ENCODE measurements around the gene SKOR2. TPM values are rescaled to one million over a fixed set of nuclear protein-coding genes. Genes with fewer than 3 reads are reported as not detected.

The SKOR2 gene
- total and polyA plus RNA-seq, 2 of the 13 experiments (the other 11 are each of a cell fraction or from before 2014, with no cell fraction given), result not detected

DNA sequence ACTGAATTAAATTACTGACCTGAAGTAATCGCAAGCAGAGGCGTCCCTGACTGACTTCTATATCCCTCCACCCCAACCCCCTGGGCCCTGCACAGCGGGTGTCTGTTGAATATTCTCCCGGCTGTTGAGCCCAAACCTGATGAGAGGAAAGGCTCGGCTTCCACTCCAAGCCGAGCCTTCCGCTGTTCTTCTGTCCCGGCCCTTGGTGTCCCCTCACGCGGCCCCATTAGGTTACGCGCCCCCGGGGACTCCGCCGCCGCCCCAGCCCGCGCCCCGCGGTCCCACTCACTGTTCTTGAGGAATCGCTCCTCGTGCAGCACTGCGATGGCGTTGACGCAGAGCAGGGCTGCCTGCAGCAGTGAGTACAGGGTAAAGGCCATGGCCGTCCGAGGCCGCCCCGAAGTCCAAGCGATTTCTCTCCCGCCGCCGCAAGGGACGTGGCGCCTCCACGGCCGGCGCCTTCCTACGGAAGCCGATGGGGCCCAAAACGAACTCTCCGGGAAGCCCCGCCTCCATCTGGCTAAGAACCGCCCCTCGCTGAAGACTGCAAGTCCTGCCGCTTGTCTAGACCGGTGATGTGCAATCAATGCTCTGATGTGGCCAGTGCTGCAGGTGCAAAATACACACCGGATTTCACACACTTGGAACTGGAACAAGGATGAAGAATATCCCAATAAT lies 75.4 kb downstream of the SKOR2 start, which contains the start of gene IER3IP1 (continued):
- TF ChIP-seq ZNF451 (CRISPR knock-in tag; IDR thresholded peaks at IDR 0.05), result 0 out of 2 replicates have a peak, but pooled peaks have one; percentile 71
- TF ChIP-seq, protein P1, sequence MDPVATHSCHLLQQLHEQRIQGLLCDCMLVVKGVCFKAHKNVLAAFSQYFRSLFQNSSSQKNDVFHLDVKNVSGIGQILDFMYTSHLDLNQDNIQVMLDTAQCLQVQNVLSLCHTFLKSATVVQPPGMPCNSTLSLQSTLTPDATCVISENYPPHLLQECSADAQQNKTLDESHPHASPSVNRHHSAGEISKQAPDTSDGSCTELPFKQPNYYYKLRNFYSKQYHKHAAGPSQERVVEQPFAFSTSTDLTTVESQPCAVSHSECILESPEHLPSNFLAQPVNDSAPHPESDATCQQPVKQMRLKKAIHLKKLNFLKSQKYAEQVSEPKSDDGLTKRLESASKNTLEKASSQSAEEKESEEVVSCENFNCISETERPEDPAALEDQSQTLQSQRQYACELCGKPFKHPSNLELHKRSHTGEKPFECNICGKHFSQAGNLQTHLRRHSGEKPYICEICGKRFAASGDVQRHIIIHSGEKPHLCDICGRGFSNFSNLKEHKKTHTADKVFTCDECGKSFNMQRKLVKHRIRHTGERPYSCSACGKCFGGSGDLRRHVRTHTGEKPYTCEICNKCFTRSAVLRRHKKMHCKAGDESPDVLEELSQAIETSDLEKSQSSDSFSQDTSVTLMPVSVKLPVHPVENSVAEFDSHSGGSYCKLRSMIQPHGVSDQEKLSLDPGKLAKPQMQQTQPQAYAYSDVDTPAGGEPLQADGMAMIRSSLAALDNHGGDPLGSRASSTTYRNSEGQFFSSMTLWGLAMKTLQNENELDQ (CRISPR knock-in tag; IDR thresholded peaks at IDR 0.05; ENCODE audit: borderline replicate concordance), result no peak
- no peak for TF ChIP-seq TCF7 (IDR thresholded peaks at IDR 0.05; ENCODE audit: low read depth)
- TF ChIP-seq, protein P2, sequence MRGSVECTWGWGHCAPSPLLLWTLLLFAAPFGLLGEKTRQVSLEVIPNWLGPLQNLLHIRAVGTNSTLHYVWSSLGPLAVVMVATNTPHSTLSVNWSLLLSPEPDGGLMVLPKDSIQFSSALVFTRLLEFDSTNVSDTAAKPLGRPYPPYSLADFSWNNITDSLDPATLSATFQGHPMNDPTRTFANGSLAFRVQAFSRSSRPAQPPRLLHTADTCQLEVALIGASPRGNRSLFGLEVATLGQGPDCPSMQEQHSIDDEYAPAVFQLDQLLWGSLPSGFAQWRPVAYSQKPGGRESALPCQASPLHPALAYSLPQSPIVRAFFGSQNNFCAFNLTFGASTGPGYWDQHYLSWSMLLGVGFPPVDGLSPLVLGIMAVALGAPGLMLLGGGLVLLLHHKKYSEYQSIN (CRISPR knock-in tag; IDR thresholded peaks at IDR 0.05; ENCODE audit: borderline replicate concordance), result no peak
- TF ChIP-seq ZFP37 (CRISPR knock-in tag; IDR thresholded peaks at IDR 0.05; ENCODE audit: borderline replicate concordance), result no peak
- TF ChIP-seq, protein P3, sequence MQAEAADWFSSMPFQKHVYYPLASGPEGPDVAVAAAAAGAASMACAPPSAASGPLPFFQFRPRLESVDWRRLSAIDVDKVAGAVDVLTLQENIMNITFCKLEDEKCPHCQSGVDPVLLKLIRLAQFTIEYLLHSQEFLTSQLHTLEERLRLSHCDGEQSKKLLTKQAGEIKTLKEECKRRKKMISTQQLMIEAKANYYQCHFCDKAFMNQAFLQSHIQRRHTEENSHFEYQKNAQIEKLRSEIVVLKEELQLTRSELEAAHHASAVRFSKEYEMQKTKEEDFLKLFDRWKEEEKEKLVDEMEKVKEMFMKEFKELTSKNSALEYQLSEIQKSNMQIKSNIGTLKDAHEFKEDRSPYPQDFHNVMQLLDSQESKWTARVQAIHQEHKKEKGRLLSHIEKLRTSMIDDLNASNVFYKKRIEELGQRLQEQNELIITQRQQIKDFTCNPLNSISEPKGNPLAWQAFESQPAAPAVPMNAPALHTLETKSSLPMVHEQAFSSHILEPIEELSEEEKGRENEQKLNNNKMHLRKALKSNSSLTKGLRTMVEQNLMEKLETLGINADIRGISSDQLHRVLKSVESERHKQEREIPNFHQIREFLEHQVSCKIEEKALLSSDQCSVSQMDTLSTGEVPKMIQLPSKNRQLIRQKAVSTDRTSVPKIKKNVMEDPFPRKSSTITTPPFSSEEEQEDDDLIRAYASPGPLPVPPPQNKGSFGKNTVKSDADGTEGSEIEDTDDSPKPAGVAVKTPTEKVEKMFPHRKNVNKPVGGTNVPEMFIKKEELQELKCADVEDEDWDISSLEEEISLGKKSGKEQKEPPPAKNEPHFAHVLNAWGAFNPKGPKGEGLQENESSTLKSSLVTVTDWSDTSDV (CRISPR knock-in tag; IDR thresholded peaks at IDR 0.05), result no peak
- TF ChIP-seq, protein P4, sequence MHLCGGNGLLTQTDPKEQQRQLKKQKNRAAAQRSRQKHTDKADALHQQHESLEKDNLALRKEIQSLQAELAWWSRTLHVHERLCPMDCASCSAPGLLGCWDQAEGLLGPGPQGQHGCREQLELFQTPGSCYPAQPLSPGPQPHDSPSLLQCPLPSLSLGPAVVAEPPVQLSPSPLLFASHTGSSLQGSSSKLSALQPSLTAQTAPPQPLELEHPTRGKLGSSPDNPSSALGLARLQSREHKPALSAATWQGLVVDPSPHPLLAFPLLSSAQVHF (CRISPR knock-in tag; IDR thresholded peaks at IDR 0.05), result no peak
- TF ChIP-seq, protein P5, sequence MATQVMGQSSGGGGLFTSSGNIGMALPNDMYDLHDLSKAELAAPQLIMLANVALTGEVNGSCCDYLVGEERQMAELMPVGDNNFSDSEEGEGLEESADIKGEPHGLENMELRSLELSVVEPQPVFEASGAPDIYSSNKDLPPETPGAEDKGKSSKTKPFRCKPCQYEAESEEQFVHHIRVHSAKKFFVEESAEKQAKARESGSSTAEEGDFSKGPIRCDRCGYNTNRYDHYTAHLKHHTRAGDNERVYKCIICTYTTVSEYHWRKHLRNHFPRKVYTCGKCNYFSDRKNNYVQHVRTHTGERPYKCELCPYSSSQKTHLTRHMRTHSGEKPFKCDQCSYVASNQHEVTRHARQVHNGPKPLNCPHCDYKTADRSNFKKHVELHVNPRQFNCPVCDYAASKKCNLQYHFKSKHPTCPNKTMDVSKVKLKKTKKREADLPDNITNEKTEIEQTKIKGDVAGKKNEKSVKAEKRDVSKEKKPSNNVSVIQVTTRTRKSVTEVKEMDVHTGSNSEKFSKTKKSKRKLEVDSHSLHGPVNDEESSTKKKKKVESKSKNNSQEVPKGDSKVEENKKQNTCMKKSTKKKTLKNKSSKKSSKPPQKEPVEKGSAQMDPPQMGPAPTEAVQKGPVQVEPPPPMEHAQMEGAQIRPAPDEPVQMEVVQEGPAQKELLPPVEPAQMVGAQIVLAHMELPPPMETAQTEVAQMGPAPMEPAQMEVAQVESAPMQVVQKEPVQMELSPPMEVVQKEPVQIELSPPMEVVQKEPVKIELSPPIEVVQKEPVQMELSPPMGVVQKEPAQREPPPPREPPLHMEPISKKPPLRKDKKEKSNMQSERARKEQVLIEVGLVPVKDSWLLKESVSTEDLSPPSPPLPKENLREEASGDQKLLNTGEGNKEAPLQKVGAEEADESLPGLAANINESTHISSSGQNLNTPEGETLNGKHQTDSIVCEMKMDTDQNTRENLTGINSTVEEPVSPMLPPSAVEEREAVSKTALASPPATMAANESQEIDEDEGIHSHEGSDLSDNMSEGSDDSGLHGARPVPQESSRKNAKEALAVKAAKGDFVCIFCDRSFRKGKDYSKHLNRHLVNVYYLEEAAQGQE (IDR thresholded peaks at IDR 0.05; ENCODE audit: borderline replicate concordance in 1 of 2, low read depth in 1 of 2, low read length in 2 of 2), result no peak; a peak in 1 of 4 replicates
- TF ChIP-seq, protein P6, sequence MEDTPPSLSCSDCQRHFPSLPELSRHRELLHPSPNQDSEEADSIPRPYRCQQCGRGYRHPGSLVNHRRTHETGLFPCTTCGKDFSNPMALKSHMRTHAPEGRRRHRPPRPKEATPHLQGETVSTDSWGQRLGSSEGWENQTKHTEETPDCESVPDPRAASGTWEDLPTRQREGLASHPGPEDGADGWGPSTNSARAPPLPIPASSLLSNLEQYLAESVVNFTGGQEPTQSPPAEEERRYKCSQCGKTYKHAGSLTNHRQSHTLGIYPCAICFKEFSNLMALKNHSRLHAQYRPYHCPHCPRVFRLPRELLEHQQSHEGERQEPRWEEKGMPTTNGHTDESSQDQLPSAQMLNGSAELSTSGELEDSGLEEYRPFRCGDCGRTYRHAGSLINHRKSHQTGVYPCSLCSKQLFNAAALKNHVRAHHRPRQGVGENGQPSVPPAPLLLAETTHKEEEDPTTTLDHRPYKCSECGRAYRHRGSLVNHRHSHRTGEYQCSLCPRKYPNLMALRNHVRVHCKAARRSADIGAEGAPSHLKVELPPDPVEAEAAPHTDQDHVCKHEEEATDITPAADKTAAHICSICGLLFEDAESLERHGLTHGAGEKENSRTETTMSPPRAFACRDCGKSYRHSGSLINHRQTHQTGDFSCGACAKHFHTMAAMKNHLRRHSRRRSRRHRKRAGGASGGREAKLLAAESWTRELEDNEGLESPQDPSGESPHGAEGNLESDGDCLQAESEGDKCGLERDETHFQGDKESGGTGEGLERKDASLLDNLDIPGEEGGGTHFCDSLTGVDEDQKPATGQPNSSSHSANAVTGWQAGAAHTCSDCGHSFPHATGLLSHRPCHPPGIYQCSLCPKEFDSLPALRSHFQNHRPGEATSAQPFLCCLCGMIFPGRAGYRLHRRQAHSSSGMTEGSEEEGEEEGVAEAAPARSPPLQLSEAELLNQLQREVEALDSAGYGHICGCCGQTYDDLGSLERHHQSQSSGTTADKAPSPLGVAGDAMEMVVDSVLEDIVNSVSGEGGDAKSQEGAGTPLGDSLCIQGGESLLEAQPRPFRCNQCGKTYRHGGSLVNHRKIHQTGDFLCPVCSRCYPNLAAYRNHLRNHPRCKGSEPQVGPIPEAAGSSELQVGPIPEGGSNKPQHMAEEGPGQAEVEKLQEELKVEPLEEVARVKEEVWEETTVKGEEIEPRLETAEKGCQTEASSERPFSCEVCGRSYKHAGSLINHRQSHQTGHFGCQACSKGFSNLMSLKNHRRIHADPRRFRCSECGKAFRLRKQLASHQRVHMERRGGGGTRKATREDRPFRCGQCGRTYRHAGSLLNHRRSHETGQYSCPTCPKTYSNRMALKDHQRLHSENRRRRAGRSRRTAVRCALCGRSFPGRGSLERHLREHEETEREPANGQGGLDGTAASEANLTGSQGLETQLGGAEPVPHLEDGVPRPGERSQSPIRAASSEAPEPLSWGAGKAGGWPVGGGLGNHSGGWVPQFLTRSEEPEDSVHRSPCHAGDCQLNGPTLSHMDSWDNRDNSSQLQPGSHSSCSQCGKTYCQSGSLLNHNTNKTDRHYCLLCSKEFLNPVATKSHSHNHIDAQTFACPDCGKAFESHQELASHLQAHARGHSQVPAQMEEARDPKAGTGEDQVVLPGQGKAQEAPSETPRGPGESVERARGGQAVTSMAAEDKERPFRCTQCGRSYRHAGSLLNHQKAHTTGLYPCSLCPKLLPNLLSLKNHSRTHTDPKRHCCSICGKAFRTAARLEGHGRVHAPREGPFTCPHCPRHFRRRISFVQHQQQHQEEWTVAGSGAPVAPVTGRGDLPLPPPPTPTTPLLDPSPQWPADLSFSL (CRISPR knock-in tag; IDR thresholded peaks at IDR 0.05), result 0 out of 2 replicates have a peak, but pooled peaks have one; percentile 24

Data from HepG2 (cell line).